Lower leg skin (tissue), 3 donors: ENCODE measurements around the gene APEH.

Source experiments
- POLR2A ChIP-seq, 2 donors: fragments of 450-650 bp; IDR thresholded peaks; one replicate each; pipeline ENCODE4 v1.6.1; 2016 to 2017; ENCODE audit warnings: antibody characterized with exemption in 2 of 2, mild to moderate bottlenecking in 1 of 2, moderate library complexity in 1 of 2
- TF ChIP-seq, protein P1 (sequence below), 3 donors: fragments of 450-650 bp; IDR thresholded peaks; one replicate each; pipeline ENCODE4 v1.5.1; 2016; ENCODE audit warnings: antibody characterized with exemption in 3 of 3, mild to moderate bottlenecking in 3 of 3, moderate library complexity in 2 of 3

DNA sequence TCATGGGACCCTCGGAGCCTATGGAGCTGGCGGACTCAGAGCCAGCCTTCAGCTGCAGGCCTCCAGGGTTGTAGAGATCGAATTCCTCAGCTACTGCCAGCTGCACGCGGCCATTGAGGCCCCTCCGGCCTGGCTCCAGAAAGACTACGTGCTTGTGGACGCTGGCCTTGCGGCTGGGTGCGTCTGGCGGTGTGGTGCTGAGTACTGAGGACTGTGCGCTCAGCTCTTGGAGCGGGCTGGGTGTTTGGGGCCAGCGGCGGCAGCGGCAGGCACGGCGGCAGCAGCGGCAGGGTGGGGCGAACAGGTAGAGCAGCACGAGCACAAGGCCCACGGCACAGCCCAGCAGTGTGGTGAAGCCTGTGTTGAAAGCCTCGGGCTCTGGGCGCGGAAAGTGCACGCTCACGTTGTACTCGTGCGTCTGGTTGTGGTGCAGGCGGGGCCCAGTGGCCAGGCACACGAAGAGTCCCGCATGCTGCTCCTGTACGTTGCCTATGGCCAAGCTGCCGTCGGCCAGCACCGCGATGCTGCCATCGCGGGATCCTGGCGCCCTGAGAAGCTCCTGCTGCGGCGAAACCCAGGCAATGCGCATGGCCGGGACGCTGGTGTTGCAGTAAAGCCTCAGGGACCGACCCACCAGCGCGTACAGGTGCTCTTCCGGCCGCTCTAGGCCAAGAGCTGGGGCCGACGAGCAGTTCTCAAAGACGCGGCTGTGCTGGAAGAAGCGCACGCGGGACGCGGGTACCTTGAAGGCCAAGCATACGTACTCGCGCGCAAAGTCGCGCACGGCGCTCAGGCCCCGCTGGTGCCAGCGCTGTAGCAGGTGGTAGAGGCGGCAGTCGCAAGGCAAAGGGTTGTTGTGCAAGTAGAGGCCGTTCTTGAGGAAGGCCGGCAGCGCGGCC, 44.1 kb downstream of the APEH start:
- TF ChIP-seq, protein P1, sequence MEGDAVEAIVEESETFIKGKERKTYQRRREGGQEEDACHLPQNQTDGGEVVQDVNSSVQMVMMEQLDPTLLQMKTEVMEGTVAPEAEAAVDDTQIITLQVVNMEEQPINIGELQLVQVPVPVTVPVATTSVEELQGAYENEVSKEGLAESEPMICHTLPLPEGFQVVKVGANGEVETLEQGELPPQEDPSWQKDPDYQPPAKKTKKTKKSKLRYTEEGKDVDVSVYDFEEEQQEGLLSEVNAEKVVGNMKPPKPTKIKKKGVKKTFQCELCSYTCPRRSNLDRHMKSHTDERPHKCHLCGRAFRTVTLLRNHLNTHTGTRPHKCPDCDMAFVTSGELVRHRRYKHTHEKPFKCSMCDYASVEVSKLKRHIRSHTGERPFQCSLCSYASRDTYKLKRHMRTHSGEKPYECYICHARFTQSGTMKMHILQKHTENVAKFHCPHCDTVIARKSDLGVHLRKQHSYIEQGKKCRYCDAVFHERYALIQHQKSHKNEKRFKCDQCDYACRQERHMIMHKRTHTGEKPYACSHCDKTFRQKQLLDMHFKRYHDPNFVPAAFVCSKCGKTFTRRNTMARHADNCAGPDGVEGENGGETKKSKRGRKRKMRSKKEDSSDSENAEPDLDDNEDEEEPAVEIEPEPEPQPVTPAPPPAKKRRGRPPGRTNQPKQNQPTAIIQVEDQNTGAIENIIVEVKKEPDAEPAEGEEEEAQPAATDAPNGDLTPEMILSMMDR (IDR thresholded peaks at IDR 0.05), result no peak
- no peak for TF ChIP-seq POLR2A (IDR thresholded peaks at IDR 0.05)
